K562 (cell line): ENCODE results near the gene ALOXE3. TPM values are rescaled to one million over a fixed set of nuclear protein-coding genes. Genes with fewer than 3 reads are reported as not detected.

Experiments
- ATF1 ChIP-seq, 2 experiments: fragments of 450-650 bp in 1 of 2; IDR thresholded peaks; 2 replicates each; pipeline ENCODE4 v1.6.1; 2016; ENCODE audit warnings: missing compliant biosample characterization in 1 of 2, missing genetic modification characterization in 1 of 2
- CSDE1 ChIP-seq, 2 experiments: fragments of 450-650 bp; IDR thresholded peaks; 2 replicates each; pipeline ENCODE4 v1.6.1; 2016; ENCODE audit warnings: mild to moderate bottlenecking in 1 of 2
- DPF2 ChIP-seq: fragments of 450-650 bp; IDR thresholded peaks from 2 replicates; pipeline ENCODE4 v1.6.1; 2016
- EP400 ChIP-seq: fragments of 450-650 bp; IDR thresholded peaks from 2 replicates; pipeline ENCODE4 v1.6.1; 2017; ENCODE audit warnings: antibody characterized with exemption, mild to moderate bottlenecking, moderate library complexity
- HDAC6 ChIP-seq: IDR thresholded peaks from 2 replicates; pipeline ENCODE4 v1.6.1; 2012; ENCODE audit warnings: low read depth, mild to moderate bottlenecking, control low read depth, inconsistent platforms, low read length, moderate library complexity
- MAFK ChIP-seq: IDR thresholded peaks from 2 replicates; pipeline ENCODE4 v1.6.1; 2011; ENCODE audit warnings: low read length, improper control_type of control experiment
- MBD1 ChIP-seq: fragments of 250-450 bp; sonication (Bioruptor Pico); IDR thresholded peaks from 2 replicates; pipeline ENCODE4 v1.8.0; 2022; ENCODE audit warnings: inconsistent platforms
- NEUROD1 ChIP-seq: fragments of 150-350 bp; IDR thresholded peaks from 2 replicates; pipeline ENCODE4 v1.6.1; 2014; ENCODE audit warnings: borderline replicate concordance, low read length, low read depth; ENCODE audit not compliant: partially characterized antibody
- PHF21A ChIP-seq: fragments of 450-650 bp; IDR thresholded peaks from 2 replicates; pipeline ENCODE4 v1.6.1; 2017; ENCODE audit warnings: low read depth, borderline replicate concordance
- PURB ChIP-seq: sonication (generic); formaldehyde crosslinking; IDR thresholded peaks from 2 replicates; pipeline ENCODE4 v1.9.0; 2021; ENCODE audit warnings: low read depth, mild to moderate bottlenecking, missing genetic modification reagents
- STAT5A ChIP-seq: IDR thresholded peaks from 2 replicates; pipeline ENCODE4 v1.6.1; 2012; ENCODE audit warnings: low read length, inconsistent platforms, borderline replicate concordance
- TFAM ChIP-seq: fragments of 250-450 bp; sonication (Bioruptor Pico); conservative IDR thresholded peaks from 2 replicates; pipeline ENCODE4 v1.5.0; 2021; ENCODE audit warnings: mild to moderate bottlenecking, moderate library complexity
- ZBTB5 ChIP-seq: fragments of 450-650 bp; IDR thresholded peaks from 2 replicates; pipeline ENCODE4 v1.6.1; 2017; ENCODE audit warnings: antibody characterized with exemption
- ZKSCAN8 ChIP-seq: fragments of 200-800 bp; sonication (Bioruptor generic); IDR thresholded peaks from 2 replicates; pipeline ENCODE4 v1.6.1; 2016; ENCODE audit warnings: missing genetic modification characterization, missing compliant biosample characterization
- ZNF174 ChIP-seq: fragments of 250-450 bp; sonication (Bioruptor Pico); IDR thresholded peaks from 2 replicates; pipeline ENCODE4 v1.4.0; 2020; ENCODE audit warnings: mild to moderate bottlenecking
- ZNF277 ChIP-seq: fragments of 250-450 bp; sonication (Bioruptor Pico); IDR thresholded peaks from 2 replicates; pipeline ENCODE4 v1.8.0; 2022; ENCODE audit warnings: inconsistent platforms, mild to moderate bottlenecking, moderate library complexity, borderline replicate concordance
- polyA plus RNA-seq, 8 experiments: library from polyadenylated mRNA; depleted of rRNA in 4 of 8; stranded (reverse) in 5 of 8; unstranded in 3 of 8; fragments of >200 nt; fragmentation: Nextera tagmentation in 2 of 8; fragmentation: Illumina TruSeq in 1 of 8; extraction: Ambion mirVana in 2 of 8; extraction: Trizol in 1 of 8; gene quantifications; 2 replicates each; pipeline versions ENCODE4 v1.2.1 to v1.2.3, GENCODE V29; 2011 to 2014; ENCODE audit warnings: inconsistent platforms in 1 of 8, missing spikeins in 1 of 8
- total RNA-seq, 7 experiments: library from RNA; depleted of rRNA in 6 of 7; stranded (reverse); fragments of >200 nt in 6 of 7; fragmentation: Illumina TruSeq in 2 of 7; extraction: Trizol in 2 of 7; gene quantifications; 2 replicates each; pipeline versions ENCODE4 v1.2.1 to v1.2.3, GENCODE V29; 2011 to 2021; ENCODE audit warnings: low replicate concordance in 1 of 7
- TF ChIP-seq, protein P1 (sequence below): fragments of 450-650 bp; conservative IDR thresholded peaks from 2 replicates; pipeline ENCODE4 v1.6.1; 2016; ENCODE audit warnings: missing genetic modification characterization, low read depth, mild to moderate bottlenecking, missing compliant biosample characterization, moderate library complexity
- TF ChIP-seq, protein P2 (sequence below): fragments of 450-650 bp; formaldehyde crosslinking; conservative IDR thresholded peaks from 2 replicates; pipeline ENCODE4 v1.4.0; 2022; ENCODE audit warnings: mild to moderate bottlenecking, missing genetic modification characterization

The ALOXE3 gene
- total and polyA plus RNA-seq, 9 of the 15 experiments (the other 6 are each of a cell fraction or from before 2014, with no cell fraction given), result 0.04 TPM; not detected in 8

DNA sequence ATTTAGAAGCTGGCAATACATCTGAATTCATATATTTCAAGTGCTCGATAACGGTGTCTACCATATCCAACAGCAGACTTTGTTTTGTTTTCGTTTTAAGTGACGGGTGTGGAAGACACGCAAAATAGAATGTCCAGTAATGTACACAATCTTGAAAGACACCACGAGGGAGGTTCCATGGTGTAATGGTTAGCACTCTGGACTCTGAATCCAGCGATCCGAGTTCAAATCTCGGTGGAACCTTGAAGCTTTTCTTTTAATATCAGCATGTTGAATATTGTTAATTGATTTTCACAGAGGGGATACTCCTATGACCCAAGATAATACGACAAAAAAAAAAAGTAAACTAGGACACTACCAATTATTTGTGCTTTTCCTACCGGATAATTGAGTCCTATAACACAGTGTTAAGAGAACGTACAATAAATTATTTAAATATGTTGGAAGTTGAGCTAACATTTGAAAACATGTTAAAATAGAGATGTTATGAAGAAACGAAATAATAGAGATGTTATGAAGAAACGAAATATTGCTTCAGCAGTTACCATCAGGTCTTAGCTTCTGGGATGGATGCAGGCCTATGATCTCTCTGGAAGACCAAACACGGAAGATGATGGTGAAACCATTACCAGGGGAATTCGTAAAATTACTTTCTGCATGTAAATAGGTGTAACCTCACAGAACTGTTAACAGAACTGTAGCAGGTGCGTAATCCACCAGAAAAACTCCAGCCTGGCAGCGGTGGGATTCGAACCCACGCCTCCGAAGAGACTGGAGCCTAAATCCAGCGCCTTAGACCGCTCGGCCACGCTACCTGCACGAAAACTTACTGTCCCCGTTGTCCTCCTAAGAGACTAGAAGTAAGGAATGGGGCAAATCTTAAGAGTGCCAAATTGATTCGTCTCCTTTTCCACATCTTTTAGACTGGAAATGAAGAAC, 1.5 kb upstream of the ALOXE3 start (continued):
- no peak for TF ChIP-seq ZNF174 (CRISPR knock-in tag)
- TF ChIP-seq, protein P1, sequence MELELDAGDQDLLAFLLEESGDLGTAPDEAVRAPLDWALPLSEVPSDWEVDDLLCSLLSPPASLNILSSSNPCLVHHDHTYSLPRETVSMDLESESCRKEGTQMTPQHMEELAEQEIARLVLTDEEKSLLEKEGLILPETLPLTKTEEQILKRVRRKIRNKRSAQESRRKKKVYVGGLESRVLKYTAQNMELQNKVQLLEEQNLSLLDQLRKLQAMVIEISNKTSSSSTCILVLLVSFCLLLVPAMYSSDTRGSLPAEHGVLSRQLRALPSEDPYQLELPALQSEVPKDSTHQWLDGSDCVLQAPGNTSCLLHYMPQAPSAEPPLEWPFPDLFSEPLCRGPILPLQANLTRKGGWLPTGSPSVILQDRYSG (tag), result no peak
- TF ChIP-seq EP400, result no peak; the same call in 1 of the 2 replicates
- no peak for TF ChIP-seq PURB (CRISPR knock-in tag)
- peak; percentile 16; the same call in 1 of the 2 replicates for TF ChIP-seq MAFK
- no peak for TF ChIP-seq STAT5A
- 0 out of 2 replicates have a peak, but pooled peaks have one; percentile 6 for TF ChIP-seq DPF2
- no peak for TF ChIP-seq HDAC6
- no peak for TF ChIP-seq PHF21A
- 0 out of 2 replicates have a peak, but pooled peaks have one; percentile 45 for TF ChIP-seq ZKSCAN8
- no peak for TF ChIP-seq NEUROD1
- TF ChIP-seq ZBTB5, result peak; percentile 63
- no peak for TF ChIP-seq ZNF277 (CRISPR knock-in tag)
- TF ChIP-seq, protein P2, sequence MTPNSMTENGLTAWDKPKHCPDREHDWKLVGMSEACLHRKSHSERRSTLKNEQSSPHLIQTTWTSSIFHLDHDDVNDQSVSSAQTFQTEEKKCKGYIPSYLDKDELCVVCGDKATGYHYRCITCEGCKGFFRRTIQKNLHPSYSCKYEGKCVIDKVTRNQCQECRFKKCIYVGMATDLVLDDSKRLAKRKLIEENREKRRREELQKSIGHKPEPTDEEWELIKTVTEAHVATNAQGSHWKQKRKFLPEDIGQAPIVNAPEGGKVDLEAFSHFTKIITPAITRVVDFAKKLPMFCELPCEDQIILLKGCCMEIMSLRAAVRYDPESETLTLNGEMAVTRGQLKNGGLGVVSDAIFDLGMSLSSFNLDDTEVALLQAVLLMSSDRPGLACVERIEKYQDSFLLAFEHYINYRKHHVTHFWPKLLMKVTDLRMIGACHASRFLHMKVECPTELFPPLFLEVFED (CRISPR knock-in tag), result no peak
- no peak for TF ChIP-seq MBD1 (CRISPR knock-in tag)
- TF ChIP-seq CSDE1 (IDR thresholded peaks at IDR 0.05), result peak in 1 of 2 experiments; percentile 63; a peak in 2 of 4 replicates
- no peak for TF ChIP-seq ATF1 (CRISPR knock-in tag; IDR thresholded peaks at IDR 0.05)
- TF ChIP-seq ATF1 (tag; IDR thresholded peaks at IDR 0.05), result 0 out of 2 replicates have a peak, but pooled peaks have one; percentile 17
- TF ChIP-seq TFAM, result no peak
